Peyer's patch (tissue), 4 donors: ENCODE measurements around the gene TMEM163.

ENCODE experiments used
- POLR2A ChIP-seq, 2 donors: fragments of 450-650 bp; IDR thresholded peaks; one replicate each; pipeline ENCODE4 v1.5.1; 2017; ENCODE audit warnings: antibody characterized with exemption in 2 of 2, mild to moderate bottlenecking in 2 of 2, moderate library complexity in 2 of 2
- TF ChIP-seq, protein P1 (sequence below), 6 experiments: fragments of 450-650 bp in 4 of 6; fragments of 200-600 bp in 2 of 6; sonication (generic) in 1 of 6; IDR thresholded peaks; one replicate each; pipeline ENCODE4 v1.5.1; 2017 to 2019; ENCODE audit warnings: antibody characterized with exemption in 6 of 6, mild to moderate bottlenecking in 3 of 6, moderate library complexity in 1 of 6

- TF ChIP-seq, protein P1, sequence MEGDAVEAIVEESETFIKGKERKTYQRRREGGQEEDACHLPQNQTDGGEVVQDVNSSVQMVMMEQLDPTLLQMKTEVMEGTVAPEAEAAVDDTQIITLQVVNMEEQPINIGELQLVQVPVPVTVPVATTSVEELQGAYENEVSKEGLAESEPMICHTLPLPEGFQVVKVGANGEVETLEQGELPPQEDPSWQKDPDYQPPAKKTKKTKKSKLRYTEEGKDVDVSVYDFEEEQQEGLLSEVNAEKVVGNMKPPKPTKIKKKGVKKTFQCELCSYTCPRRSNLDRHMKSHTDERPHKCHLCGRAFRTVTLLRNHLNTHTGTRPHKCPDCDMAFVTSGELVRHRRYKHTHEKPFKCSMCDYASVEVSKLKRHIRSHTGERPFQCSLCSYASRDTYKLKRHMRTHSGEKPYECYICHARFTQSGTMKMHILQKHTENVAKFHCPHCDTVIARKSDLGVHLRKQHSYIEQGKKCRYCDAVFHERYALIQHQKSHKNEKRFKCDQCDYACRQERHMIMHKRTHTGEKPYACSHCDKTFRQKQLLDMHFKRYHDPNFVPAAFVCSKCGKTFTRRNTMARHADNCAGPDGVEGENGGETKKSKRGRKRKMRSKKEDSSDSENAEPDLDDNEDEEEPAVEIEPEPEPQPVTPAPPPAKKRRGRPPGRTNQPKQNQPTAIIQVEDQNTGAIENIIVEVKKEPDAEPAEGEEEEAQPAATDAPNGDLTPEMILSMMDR (IDR thresholded peaks at IDR 0.05): no peak
- TF ChIP-seq POLR2A (IDR thresholded peaks at IDR 0.05): no peak
Observed at GRCh38 chr2:134594399-134594798, 124.4 kb downstream of the TMEM163 start.
